ENCODE results near the gene DBN1. TPM values are rescaled to one million over a fixed set of nuclear protein-coding genes. Genes with fewer than 3 reads are reported as not detected.

DBN1 gene
- total and polyA plus RNA-seq, 2 donors (not counting 3 experiments of a cell fraction or from before 2014, with no cell fraction given) = 198 to 336 TPM

GRCh38 chr5:177414481-177414880, 59.0 kb downstream of the DBN1 start:
- Histone ChIP-seq H3K9me3 (replicated peaks; ENCODE audit: control insufficient read depth, insufficient read depth, low read length) (no peaks in the 10 kb centered on the region), H3K4me2 (ENCODE audit: insufficient read depth, low read length) (no peak overlapping the region), H3K9me1 (replicated peaks; ENCODE audit: control insufficient read depth, extremely low read depth, insufficient read depth, low read length) (no peaks in the 10 kb centered on the region), H2AFZ (ENCODE audit: low read depth, low read length) (no peak overlapping the region), H3K27me3 (ENCODE audit: control insufficient read depth in 2 of 2, insufficient read depth in 2 of 2, low read length in 2 of 2) (peaks cover 0 to 5% of the 10 kb centered on the region in 2 experiments), H3K4me1 (ENCODE audit: control insufficient read depth, extremely low read depth, insufficient read depth, low read length) (no peaks in the 10 kb centered on the region), H4K20me1 (replicated peaks; ENCODE audit: control insufficient read depth, extremely low read depth, insufficient read depth, low read length) (no peaks in the 10 kb centered on the region), H3K4me3 (replicated peaks in 1 of 3; ENCODE audit: insufficient read depth in 1 of 3, low read depth in 1 of 3, low read length in 3 of 3) (no peak overlapping the region), H3K27ac (ENCODE audit: insufficient read depth, low read depth, low read length) (no peak overlapping the region), H3K79me2 (ENCODE audit: control insufficient read depth, insufficient read depth, low read length) (no peaks in the 10 kb centered on the region), H3K36me3 (ENCODE audit: control insufficient read depth in 2 of 2, extremely low read depth in 1 of 2, insufficient read depth in 2 of 2, low read length in 2 of 2) (no peaks in the 10 kb centered on the region), H3K9ac (replicated peaks; ENCODE audit: extremely low read depth, insufficient read depth, low read length) (no peak overlapping the region)
- DNase-seq (ENCODE audit: low read depth, low spot score) = no peak
- TF ChIP-seq CTCF (IDR thresholded peaks at IDR 0.05; ENCODE audit: extremely low read depth in 1 of 2, insufficient read depth in 1 of 2, low read depth in 1 of 2, low read length in 2 of 2) (no peak), MAX (IDR thresholded peaks at IDR 0.05; ENCODE audit: insufficient read depth, insufficient read length) (no peak), POLR2AphosphoS5 (IDR thresholded peaks at IDR 0.05; ENCODE audit: insufficient read depth, low read depth, low read length) (no peak), POLR2A (IDR thresholded peaks at IDR 0.05; ENCODE audit: low read depth, low read length) (no peak), MYC (IDR thresholded peaks at IDR 0.05; ENCODE audit: low read depth, low read length) (no peak), GATA2 (IDR thresholded peaks at IDR 0.05; ENCODE audit: insufficient read depth, insufficient read length, low read depth, low read length) (no peak), EZH2 (IDR thresholded peaks at IDR 0.05; ENCODE audit: borderline replicate concordance, low read depth, low read length, severe bottlenecking) (no peak), JUN (IDR thresholded peaks at IDR 0.05; ENCODE audit: borderline replicate concordance, insufficient read depth, insufficient read length, low read depth) (no peak), FOS (IDR thresholded peaks at IDR 0.05; ENCODE audit: borderline replicate concordance, insufficient read depth, low read length) (no peak)
- intact Hi-C loops (cut with micrococcal nuclease) = no loop called here
- POLR2A ChIA-PET = interaction anchor here (1.3 kb wide), 1 partner anchor 12 kb away, joined by 8 read pairs; the partner anchor contains the start of gene GRK6
- no TSS peak for BruUV-seq (replicated peaks)
- CTCF ChIA-PET = interaction anchor here (1.1 to 2.5 kb wide), 6 partner anchors 8 to 87 kb away, joined by 3 to 21 read pairs (median 3); no protein-coding TSS in a partner anchor
- no peak for FAIRE-seq
- dilution Hi-C loops (cut with MboI; ENCODE audit: extremely low pct_ligation_motif_present, low sequenced_read_pairs) = no loop called here
